HG03280 (cell line): ENCODE data around the gene PARD6G.
"Not testable (repeated sequence)": the region's sequence is repeated elsewhere in the genome, so short reads cannot be mapped to it uniquely, and the experiment has no call there.

Source experiments
- ATAC-seq: cut with Tn5 transposase; IDR thresholded peaks from one replicate; pipeline ENCODE4 v1.9.1; 2021; ENCODE audit warnings: mild to moderate bottlenecking, moderate library complexity; ENCODE audit not compliant: unreplicated experiment

The PARD6G gene

DNA sequence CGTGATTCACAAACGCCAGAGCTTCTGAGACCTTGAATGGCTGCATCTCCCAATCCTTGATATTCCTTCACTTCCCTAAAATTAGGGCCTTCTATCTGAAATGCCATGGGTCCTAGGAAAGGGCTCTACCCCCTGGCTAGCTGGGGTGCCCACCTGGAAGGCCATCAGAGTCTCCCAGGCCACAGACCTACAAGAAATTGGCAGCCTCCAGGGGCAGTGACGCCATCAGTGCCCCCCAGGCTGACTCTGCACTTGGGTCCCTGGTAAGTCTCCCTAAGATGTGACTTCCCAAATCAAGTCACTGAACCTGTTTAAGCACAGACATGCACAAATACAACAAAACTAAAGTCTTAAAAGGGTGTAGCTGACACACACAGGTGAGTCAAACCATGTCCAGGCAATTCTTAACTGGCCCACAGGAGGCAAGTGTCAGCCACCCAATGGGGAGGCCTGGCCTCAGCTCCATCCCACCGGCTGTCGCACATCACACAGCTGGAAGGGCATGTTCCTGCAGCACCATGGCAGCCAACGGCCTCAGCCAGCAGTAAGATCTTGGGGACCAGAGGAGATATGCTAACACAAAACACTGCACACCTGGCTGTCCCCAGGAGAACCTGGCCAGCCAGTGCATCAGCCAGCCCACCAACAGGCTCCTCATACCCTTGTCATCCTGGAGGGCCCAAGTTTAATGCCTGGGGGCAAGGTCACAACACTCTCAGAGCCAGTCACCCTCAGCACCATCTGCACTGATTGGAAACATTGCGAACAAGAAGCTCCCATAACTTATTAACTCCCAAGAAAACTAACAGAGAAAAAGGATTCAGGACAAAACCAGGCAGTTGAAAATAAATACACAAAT, 5.2 kb downstream of the PARD6G start:
- no peak for ATAC-seq

DNA sequence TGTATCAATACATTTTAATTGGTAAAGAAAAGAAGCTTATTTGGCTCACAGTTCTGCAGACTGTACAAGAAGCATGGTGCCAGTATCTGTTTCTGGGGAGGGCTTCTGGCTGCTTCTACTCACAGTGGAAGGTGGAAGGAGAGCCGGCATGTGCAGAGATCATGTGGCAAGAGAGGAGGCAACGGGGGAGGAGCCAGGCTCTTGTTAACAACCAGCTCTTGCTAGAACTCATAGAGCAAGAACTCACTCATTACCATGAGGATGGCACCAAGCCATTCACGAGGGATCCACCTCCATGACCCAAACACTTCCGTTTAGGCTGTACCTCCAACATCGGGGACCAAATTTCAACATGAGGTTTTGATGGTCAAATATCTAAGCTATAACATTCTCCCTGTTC, 7.5 kb downstream of the PARD6G start:
- ATAC-seq = no peak

DNA sequence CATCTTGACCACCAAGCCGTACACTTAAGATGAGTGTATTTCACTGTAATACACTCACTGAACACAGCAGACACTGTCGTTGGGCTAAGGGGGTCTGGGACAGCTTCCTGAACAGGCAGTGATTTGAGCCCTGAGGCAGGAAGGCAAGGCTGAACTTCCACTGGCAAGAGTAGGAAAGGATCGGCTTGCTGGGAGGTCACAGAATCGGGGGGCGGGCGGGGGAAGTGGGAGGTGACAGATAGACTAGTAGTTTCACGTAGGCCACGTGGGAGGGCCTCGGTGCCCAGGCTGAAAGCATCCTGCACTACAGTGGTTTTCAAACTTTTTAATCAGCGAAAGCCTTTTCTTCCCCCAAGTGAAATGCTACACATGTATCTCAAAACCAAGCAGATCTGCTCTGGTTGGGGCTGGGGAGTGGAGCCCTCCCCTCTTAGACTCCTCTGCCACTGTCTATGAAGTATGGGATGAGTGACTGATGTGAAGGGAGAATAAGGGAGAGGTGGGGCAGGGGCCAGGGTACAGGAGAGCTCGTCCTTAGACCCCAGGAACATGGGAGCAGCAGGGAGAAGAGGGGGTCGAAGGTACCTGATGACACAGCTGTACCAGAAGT, 8.6 kb downstream of the PARD6G start:
- no peak for ATAC-seq

DNA sequence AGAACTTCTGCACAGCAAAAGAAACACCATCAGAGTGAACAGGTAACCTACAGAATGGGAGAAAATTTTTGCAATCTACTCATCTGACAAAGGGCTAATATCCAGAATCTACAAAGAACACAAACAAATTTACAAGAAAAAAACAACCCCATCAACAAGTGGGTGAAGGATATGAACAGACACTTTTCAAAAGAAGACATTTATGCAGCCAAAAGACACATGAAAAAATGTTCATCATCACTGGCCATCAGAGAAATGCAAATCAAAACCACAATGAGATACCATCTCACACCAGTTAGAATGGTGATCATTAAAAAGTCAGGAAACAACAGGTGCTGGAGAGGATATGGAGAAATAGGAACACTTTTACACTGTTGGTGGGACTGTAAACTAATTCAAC, 9.8 kb downstream of the PARD6G start:
- not testable (repeated sequence) for ATAC-seq

DNA sequence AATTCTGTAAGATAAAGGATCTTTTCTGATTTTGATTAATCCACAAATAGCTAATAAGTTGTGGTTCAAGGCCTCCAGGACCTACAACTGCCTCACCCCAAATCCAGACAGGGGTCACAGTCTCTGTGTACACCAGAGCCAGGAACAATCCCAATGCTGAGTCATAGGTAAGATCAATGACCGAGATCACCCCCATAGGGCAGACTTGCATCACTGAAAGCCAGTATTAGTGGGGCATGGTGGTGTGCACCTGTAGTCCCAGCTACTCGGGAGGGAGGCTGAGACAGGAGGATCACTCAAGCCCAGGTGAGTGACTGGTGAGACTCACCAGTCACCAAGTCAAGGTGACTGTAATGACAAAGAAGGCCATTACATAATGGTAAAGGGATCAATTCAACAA, 12.9 kb downstream of the PARD6G start:
- no peak for ATAC-seq

DNA sequence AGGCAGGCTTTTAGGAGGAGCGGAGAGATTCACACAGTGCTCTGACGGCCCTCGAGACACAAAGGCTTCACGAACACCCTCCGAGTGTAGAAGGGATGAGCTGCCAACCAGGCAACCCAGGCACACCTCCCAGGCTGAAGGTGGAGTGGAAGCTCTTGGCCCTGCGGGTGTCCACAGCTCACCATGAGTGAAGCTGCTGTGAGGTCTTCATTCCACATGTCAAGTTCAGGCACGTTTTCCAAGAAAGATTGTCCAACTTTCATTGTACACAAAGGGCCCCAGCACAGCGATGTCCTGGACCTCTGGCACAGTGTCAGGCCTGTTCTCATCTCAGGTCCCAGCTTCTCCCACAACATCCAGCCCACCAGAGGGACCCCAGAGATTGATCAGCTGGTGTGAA, 13.4 kb downstream of the PARD6G start:
- ATAC-seq = no peak

DNA sequence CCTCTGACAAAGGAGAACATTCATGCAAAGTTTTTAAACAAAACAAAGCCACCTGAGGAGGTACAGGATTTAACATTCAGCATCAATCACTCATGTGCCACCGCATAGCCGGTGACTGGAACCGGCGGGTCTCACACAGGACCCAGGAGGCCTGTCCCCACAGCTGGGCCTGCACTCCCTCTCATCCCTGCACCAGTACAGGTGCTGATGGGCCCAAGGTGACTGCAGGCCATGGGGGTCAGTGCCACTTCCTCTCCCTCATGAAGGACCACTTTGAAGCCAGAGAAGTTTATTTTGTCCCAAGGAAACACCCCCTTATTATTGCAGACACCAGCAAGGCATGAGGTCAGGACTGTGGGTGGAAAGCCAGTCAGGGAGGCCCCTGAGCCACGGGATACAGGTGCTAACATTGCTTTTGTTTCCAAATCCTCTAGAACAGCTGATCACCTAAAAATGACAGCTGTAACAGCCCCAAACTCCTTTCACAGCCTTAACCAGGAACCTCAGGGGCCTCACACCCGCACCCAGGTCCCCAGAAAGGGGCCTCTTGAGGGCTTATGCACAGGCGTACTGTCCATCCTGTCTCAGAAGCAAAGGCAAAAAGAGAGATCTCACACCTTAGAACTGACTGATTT, 14.0 kb downstream of the PARD6G start:
- ATAC-seq = no peak

DNA sequence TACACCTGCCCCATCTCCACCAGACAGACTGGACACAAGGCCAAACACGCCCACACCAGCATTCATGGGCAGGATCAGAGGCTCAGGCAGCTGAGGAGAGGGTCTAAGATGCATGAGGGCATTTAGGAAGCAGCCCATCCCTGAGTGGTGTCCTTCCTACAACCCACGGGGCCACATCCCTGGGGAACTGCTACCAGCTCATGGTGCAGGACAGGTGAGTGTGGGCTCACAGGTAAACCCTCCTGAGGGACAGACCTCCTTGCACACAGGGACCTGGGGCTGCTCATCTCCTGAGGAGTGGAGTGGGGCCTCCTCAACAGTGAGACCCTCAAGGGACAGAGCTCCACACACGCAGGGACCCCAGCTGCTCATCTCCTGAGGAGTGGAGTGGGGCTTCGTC, 14.6 kb downstream of the PARD6G start:
- no peak for ATAC-seq

DNA sequence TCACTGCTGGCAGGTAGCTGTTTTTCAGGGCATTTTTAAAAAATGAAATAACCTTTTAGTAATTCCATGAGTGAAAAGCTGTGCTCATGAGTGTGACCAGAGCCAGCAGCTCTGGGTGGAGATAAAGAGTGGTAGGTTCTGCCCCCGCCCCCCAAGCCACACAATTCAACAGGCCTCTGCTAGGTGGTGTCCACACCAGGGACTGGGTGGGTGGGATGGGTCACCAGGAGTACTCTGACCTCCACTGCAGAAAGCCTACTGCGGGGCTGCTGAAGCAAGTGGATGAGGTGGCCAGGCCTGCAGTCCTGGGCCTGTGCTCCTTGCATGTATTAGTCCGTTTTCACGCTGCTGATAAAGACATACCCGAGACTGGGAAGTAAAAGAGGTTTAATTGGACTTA, 15.3 kb downstream of the PARD6G start:
- no peak for ATAC-seq

DNA sequence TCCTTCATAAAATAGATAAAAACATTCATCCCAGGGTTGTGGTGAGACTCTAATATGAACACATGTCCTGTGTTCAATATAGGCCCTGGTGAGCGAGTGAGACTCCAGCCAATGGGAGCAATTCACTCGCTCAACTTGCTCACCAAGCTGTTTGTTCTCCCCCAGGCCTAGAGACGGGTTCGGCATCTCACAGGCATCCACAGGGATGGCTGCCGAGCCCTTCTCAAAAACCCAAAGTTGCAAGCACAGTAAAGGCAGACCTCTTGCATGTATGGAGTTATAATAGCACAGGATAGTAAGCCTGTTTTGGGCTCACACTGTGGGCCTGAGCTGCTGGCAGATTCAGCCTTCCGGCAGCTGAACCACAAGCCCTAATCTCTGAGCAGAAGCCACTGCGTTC, 15.7 kb downstream of the PARD6G start:
- no peak for ATAC-seq

DNA sequence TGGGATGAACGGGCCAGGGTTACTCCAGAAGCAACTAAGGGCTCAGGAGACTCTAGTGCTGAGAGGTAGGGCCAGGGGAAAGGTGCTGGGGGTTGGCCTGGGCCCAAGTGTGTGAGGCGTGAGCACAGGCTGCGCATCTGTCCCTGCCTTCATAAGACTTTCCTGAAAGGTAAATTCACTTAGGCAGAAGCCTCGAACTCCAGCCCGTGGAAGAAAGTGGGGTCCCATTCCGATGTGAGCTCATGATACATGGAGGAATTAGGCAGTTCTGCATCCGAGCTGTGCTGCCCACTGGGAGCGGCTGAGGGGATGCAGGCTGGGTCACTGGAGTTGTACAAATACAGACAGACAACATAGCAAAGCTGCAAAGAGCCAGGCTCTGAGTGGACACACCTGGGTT, 16.2 kb downstream of the PARD6G start:
- no peak for ATAC-seq

DNA sequence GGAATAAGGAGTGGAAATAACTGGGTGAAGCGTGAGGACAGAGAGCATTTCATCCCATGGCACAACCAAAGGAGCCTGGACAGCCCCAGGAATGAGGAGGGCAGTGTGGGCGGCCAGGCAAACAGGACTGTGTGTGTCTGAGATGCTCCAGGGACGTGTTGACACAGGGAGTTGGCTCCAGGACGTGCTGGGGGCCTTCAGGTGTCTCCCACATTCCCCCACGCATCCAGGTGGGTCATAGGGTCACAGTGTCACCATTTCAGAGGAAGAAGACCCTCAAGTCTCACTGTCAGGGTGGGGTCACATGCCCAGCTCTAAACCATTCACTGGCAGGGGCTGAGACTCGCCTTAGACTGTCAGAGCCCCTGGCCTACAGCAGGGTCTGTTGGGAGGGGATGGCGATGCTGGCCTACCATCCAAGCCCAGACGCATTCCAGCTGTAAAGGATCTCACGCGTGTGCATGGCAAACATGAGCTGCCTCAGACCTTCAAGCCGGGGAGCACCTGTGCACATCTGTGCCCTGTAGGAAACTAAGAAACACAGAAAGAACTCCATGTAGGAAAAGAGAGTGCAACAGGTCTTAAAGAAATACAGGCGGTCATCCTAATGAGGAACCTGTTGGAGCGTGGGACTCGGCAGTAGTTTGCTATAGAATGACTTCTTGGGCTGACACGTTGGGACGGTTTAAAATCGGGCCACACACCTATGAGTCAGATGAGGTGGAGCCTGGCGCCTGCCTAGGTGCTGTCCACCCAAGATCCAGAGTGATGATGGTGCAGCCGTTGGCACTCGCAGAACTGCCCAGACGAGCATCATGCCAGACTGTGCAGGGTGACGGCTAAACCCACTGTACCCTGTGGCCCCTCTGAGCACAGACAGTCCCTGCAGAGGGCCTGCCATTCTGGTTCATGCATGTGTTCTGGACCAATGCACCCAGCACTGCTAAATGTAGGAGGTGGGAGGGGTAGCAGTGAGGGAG, 17.3 kb downstream of the PARD6G start:
- no peak for ATAC-seq

DNA sequence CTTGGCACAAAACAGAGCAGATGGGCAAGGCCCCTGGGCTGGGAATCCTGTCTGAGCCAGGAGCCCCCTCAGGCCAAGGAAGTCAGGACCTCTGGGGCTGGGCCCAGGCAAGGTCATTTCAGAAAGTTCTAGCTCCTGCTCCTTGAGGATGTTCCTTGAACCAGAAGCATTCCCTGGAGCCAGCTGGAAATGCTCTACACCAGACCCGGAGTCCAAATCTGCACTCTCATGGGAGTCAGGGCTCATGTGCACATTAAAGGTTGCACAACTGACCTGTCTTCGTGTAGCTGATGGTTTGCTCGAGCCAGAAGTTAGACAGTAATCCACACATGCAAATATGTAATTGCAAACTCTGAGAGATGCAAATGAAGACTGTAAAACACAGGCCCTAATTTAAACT, 18.0 kb downstream of the PARD6G start:
- no peak for ATAC-seq

DNA sequence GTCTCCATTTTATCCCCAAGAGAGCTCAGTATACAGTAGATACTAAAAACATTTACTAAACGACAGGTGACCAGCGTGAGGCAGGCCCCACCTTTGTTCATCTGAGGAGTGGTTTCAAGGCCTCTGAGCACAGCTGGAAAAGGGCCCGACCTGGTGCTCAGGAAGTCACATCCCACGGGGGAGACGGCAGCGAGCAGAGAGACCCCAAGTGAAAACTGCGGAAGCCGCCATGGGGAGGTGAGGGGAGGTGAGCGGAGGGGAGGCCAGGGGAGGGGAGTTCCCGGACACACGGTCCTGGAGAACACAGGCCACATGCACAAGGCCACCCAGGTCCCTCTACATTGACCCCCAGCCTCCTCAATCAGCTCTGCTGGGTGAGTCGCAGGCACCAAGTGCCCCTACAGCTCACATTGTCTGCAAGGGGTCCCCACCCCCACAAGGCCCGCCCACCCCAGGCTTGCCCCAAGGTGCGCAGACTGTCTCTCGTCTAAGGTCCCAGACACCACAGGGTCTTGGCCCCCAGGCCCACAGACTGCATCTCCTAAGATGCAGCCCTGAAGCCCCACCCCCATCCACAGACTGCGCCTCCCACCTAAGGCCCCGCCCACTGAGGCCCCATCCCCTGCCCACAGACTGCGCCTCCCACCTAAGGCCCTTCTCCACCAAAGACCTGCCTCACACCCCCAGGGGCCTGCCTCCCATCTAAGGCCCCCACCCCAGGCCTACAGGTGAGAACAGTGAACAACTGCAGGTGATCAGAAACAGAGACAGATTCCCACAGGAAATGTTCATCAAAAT, 19.1 kb downstream of the PARD6G start:
- ATAC-seq = no peak

DNA sequence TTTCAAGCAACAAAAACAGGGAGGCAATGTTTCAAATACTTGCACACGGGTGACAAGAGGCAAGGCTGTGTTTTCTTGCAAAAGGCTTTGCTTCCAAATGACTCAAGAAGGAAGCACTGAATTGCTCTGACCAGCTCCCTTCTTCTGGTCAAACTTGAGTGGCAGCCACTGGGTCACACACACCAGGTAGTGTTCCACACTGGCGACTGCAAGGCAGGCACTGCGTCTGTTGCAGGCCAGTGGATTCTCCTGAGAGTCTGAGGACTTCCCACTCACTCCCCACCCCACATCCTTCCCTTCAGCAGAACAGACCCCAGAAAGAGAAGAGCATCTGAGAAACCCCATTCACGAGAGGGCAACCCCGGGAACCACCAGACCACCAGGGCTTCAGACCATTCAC, 19.8 kb downstream of the PARD6G start:
- ATAC-seq = no peak

DNA sequence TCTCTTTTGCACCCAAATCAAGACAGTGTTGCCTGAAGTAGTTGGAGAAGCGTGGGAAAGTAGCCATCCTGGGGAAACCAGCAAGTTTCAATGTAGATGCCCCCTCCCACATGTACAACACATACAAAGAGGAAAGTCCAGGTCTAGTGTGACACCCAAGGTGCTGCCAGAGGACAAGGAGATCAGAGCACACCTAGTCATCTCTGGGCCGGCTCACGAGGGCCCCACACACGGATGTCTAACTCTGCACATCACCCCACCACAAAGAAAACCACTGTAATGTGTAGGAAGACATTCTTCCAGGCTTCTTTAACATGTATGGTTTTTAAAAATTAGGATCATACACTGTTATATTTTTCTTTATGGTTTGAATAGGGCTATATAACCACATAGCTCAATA, 21.6 kb downstream of the PARD6G start:
- no peak for ATAC-seq

DNA sequence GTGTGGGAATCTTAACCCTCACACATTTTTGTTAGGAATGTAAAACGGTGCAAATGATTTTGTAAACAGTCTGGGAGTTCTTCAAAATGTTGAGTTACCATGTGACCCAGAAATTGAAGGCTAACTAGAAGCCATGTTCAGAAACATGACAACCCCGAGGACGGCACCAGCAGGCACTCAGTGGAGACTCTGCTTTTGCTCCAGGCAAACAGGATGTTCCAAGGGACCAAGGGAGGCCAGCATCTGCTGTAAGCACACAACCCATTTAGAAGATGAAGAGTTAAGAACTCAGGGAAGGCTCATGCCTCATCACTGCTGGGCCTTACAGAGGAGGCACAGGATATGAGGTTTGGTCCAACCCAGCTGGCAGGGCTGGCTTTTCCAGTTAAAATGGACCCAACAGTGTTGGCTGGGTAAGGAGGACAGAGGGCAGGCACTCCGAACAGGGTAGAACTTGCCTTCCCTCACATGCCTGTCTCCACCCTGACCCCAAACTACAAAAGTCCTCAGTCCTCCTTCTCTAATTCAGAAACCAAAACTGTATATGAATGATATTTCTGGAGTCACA, 23.6 kb downstream of the PARD6G start:
- no peak for ATAC-seq

DNA sequence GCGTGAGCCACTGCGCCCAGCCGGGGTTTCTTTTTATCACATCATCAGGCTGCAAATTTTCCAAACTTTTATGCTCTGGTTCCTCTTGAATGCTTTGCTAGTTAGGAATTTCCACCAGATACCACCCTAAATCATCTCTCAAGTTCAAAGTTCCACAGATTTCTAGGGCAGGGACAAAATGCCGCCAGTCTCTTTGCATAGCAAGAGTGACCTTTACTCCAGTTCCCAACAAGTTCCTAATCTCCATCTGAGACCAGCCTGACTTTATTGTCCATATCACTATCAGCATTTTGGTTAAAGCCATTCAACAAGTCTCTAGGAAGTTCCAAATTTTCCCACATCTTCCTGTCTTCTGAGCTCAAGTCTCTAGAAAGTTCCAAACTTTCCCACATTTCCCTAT, 27.8 kb downstream of the PARD6G start:
- ATAC-seq = not testable (repeated sequence)

DNA sequence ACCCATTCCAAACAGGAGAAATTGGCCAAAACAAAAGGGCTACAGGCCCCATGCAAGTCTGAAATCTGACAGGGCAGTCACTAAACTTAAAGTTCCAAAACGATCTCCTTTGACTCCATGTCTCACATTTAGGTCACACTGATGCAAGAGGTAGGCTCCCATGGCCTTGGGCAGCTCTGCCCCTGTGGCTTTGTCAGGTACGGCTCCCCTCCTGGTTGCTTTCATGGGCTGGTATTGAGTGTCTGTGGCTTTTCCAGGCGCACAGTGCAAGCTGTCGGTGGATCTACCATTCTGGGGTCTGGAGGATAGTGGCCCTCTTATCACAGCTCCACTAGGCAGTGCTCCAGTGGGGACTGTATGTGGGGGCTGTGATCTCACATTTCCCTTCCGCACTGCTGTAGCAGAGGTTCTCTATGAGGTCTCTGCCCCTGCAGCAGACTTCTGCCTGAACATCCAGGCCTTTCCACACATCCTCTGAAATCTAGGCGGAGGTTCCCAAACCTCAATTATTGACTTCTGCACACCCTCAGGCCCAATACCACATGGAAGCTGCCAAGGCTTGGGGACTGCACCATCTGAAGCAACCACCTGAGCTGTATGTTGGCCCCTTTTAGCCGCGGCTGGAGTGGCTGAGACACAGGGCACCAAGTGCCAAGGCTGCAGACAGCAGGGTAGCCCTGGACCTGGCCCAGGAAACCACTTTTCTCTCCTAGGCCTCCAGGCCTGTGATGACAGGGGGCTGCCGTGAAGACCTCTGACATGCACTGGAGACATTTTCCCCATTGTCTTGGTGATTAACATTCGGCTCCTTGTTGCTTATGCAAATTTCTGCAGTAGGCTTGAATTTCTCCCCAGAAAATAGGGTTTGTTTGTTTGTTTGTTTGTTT, 28.7 kb downstream of the PARD6G start:
- ATAC-seq = no peak
